HL-60 (cell line): ENCODE measurements around the gene CACFD1.

Experiments used
- CTCF ChIP-seq: IDR thresholded peaks from one replicate; pipeline ENCODE4 v1.5.1; 2011; ENCODE audit warnings: low read length, control low read depth, inconsistent platforms; ENCODE audit not compliant: insufficient read depth
- GABPA ChIP-seq: IDR thresholded peaks from 2 replicates; pipeline ENCODE4 v1.6.1; 2012; ENCODE audit warnings: low read depth
- POLR2AphosphoS5 ChIP-seq: IDR thresholded peaks from 2 replicates; pipeline ENCODE4 v1.6.1; 2012; ENCODE audit warnings: low read depth
- REST ChIP-seq: IDR thresholded peaks from 2 replicates; pipeline ENCODE4 v1.6.1; 2012; ENCODE audit warnings: low read depth; ENCODE audit not compliant: insufficient replicate concordance

- TF ChIP-seq REST (no peak), CTCF (no peak), GABPA (no peak), POLR2AphosphoS5 (no peak)
These were observed 30.1 kb upstream of the CACFD1 start for GRCh38 chr9:133429641-133430161.
